ENCODE measurements around the gene ARHGAP8.

DNA sequence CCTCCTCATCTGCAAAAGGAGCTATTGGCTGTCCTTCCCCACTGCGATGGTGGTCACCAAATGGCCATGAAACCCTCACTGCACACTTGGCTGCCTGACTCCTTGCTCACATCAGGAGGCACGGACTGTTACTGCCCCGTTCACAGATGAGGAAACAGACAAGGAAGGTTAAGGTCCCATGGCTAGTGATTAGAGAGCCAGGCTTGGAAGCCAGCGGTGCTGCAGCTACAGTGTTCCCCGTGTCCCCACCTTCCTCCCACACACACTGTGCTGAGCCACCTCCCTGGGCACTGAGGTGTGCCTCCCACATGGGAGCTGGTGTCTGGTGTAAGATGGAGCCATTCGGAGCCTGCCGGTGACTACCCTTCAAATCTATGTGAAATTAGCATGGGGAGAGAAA lies 2.6 kb downstream of the ARHGAP8 start:
- TF ChIP-seq CTCF (IDR thresholded peaks at IDR 0.05) (no peak), POLR2AphosphoS5 (IDR thresholded peaks at IDR 0.05) (no peak), EP300 (IDR thresholded peaks at IDR 0.05) (no peak)
